ENCODE measurements around the gene LAMA3.

GRCh38 chr18:23902396-23902795 lies 213.1 kb downstream of the LAMA3 start:
- TF ChIP-seq CTCF (IDR thresholded peaks at IDR 0.05), result no peak
- no peak for TF ChIP-seq EZH2phosphoT487 (IDR thresholded peaks at IDR 0.05)
- TF ChIP-seq EZH2 (IDR thresholded peaks at IDR 0.05), result no peak

Data from neural progenitor cell (in vitro differentiated cells).